HG02588 (cell line): Measurements from ENCODE around the gene DES.
A peak's percentile ranks its signal among the peaks of the same experiment; 100 is the strongest.

Source experiments
- ATAC-seq: cut with Tn5 transposase; IDR thresholded peaks from one replicate; pipeline ENCODE4 v1.9.1; 2021; ENCODE audit warnings: mild to moderate bottlenecking, moderate library complexity; ENCODE audit not compliant: unreplicated experiment

Gene DES

DNA sequence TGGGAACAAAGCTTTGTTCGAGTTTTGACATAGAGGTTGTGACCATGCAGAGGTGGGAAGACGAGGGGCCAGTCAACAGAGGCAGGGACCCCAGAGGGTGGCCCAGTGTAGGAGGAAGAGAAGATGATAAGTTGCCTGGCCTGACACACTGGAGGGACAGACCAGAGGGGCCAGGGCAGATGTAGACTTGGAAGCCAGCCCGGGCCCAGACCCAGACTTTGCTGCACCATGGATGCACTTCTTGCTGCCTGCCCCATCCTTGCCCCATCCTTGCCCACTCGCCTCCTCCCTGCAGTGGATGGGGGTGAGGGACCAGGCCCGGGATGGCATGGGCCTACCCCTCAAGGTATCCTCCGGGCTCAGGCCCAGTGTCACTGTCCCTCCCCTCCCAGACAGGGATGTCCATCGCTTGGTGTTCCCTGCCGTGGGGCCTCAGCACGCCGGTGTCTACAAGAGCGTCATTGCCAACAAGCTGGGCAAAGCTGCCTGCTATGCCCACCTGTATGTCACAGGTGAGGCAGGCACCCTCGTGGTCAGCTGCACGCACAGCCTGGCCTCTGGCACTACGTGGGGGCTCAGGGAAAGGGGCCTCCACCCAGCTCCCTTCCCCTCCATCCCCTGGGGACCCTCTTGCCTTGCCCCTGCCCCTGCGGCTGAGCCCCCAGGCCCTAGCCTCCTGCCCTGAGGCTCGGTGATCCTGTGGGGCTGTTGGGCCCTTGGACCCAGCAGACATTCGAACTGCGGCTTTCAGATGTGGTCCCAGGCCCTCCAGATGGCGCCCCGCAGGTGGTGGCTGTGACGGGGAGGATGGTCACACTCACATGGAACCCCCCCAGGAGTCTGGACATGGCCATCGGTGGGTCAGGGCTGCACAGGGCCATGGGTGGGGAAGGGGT lies 53.5 kb downstream of the DES start:
- ATAC-seq: no peak

DNA sequence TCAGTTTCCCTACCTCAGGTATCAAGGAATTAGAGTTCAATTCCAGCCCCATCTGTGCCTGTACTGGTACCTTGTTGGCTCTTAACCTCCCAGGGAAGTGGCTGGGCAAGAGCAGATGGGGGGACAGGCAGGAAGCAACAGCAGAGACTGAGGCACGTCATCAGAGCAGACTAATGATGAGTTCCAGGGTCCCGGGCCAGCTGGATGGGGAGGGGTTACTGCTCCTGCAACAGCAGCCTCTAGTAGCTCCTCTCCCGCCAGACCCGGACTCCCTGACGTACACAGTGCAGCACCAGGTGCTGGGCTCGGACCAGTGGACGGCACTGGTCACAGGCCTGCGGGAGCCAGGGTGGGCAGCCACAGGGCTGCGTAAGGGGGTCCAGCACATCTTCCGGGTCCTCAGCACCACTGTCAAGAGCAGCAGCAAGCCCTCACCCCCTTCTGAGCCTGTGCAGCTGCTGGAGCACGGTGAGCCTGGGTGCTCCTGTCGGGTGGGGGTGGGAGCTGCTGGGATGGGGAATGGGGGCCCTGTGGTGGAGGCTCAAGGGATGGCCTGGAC lies 54.5 kb downstream of the DES start:
- ATAC-seq: no peak

DNA sequence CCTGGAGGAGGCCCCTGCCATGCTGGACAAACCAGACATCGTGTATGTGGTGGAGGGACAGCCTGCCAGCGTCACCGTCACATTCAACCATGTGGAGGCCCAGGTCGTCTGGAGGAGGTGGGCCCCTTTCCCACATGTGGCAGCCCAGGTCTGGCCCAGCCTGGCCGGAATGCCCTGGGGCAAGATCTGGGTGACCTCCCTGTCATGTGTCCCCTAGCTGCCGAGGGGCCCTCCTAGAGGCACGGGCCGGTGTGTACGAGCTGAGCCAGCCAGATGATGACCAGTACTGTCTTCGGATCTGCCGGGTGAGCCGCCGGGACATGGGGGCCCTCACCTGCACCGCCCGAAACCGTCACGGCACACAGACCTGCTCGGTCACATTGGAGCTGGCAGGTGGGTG lies 55.3 kb downstream of the DES start:
- no peak for ATAC-seq

DNA sequence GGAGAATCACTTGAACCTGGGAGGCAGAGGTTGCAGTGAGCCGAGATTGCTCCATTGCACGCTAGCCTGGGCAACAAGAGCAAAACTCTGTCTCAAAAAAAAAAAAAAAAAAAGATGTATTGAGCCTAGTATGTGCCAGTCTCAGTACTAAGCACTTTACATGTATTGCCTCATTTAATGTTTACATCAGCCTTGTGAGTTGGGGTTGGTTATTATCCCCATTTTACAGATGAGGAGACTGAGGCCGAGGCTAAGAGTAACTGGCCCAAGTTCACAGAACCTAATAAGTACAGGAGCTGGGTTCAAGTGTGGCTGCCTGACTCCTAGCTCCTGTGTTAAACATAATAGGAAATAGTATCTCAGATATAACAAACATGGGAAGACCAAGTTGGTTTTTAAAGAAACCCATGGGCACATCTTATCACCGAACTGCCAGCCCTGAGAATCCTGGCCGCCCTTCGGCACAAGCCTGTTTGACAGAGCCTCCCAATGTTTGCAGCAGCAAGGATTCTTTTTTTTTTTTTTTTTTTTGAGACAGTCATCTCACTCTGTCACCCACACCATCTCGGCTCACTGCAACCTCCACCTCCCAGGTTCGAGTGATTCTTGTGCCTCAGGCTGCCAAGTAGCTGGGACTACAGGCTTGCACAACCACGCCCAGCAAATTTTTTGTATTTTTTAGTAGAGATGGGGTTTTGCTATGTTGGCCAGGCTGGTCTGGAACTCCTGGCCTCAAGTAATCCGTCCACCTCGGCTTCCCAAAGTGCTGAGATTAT lies 56.3 kb downstream of the DES start:
- no peak for ATAC-seq

DNA sequence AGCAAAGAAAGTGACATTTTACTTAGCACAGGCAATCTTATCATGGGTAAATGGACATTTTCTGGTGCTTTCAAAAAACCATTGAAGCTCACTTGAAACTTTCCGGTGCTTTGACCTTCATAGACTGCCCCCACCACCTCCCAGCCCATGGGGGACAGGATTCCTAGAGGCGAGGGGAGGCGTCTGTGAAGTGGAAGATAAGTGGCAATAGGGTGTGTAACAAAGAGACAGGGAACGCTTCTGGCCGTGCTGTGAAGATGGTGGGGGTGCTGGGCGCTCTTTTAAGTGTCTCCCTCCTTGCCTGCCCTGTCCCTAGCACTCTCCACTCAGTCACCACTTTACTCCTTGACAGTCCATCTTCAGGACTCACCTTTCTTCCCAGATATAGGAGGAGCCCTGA lies 57.1 kb downstream of the DES start:
- ATAC-seq: no peak

DNA sequence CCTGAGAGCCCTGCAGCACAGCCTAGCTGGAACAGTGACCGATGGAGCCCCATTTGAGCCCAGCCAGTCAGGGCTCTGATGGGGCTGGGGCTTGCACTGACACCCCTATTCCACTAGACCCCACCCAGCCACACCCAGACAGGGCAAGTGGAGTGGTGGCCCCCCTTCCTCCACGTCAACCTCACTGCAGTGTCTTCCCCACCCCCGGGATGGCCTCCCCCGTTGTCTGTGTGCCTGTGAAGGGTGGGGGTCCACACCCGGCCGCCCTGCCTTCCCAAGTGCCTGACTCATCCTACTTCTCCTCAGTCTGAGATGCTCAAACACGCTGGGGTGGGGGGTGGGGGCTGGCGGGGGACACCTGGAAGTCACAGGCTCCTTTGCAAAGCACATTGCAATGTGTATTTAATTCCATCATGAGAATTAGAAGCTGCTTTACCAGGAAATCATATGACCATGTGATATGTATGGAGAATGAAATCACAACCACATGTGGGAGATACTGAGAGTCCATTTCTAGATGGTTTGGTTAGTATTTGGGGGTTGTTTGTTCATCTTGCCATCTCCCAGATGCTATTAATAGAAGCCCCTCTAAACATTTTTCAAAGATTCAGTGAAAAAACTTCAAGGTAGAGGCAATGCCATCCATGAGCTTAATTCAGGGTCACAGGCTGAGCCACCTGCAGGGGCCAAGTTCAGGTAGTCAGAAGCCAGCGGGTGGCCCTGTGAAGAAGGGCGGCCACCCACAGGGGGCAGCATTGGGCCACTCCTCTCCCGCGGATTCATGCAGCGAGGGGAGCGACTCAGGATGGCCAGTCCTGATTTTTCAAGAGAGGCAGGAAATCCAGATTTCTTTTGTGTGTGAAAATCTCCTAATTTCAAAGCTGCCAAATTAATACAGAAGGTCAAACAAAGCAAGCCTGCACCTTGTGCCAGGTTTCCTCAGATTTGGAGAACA lies 57.8 kb downstream of the DES start:
- peak; percentile 62 for ATAC-seq
